OCI-LY3 (cell line): ENCODE measurements around the gene ZFP36L1.
A peak's percentile ranks its signal among the peaks of the same experiment; 100 is the strongest.

ENCODE experiments used
- H2AFZ ChIP-seq: fragments of 200-600, 300-600 bp; shearing (Covaris generic); 2 replicates; pipeline ENCODE4 v1.6.0; 2014; ENCODE audit warnings: antibody characterized with exemption, low read depth, low read length
- H3K27ac ChIP-seq: fragments of 200-600, 300-600 bp; sonication (generic); 2 replicates; pipeline ENCODE4 v1.5.1; 2014; ENCODE audit warnings: mild to moderate bottlenecking, low read length, moderate library complexity, mixed read lengths
- H3K27me3 ChIP-seq: fragments of 200-600, 300-600 bp; sonication (generic); 2 replicates; pipeline ENCODE4 v1.6.1; 2014; ENCODE audit warnings: low read depth, low read length, mixed read lengths
- H3K36me3 ChIP-seq: fragments of 200-600, 300-600 bp; sonication (generic); replicated peaks from 2 replicates; pipeline ENCODE3; 2014; ENCODE audit warnings: low read depth, low read length, mixed read lengths
- H3K4me1 ChIP-seq: fragments of 300-600, 200-600 bp; sonication (generic); 2 replicates; pipeline ENCODE4 v1.6.1; 2014; ENCODE audit warnings: low read length, mixed read lengths
- H3K4me2 ChIP-seq: fragments of 200-600, 300-600 bp; sonication (generic); 2 replicates; pipeline ENCODE4 v1.6.1; 2014; ENCODE audit warnings: low read length, mixed read lengths
- H3K4me3 ChIP-seq: fragments of 300-600, 200-600 bp; sonication (generic); 2 replicates; pipeline ENCODE4 v1.5.1; 2014; ENCODE audit warnings: antibody characterized with exemption, mild to moderate bottlenecking, low read length, moderate library complexity
- H3K79me2 ChIP-seq: fragments of 300-600, 200-600 bp; shearing (Covaris generic); 2 replicates; pipeline ENCODE4 v1.6.1; 2014; ENCODE audit warnings: mild to moderate bottlenecking, low read length, mixed read lengths
- H3K9ac ChIP-seq: fragments of 300-600, 200-600 bp; shearing (Covaris generic); 2 replicates; pipeline ENCODE4 v1.6.0; 2014; ENCODE audit warnings: mild to moderate bottlenecking, low read length, moderate library complexity
- H3K9me3 ChIP-seq: fragments of 200-600, 300-600 bp; shearing (Covaris generic); 2 replicates; pipeline ENCODE4 v1.6.1; 2014; ENCODE audit warnings: low read length, mixed read lengths; ENCODE audit not compliant: insufficient read depth
- H4K20me1 ChIP-seq: fragments of 200-600, 300-600 bp; sonication (generic); 2 replicates; pipeline ENCODE4 v1.6.1; 2016; ENCODE audit warnings: low read length, mixed read lengths; ENCODE audit not compliant: insufficient read depth
- EZH2phosphoT487 ChIP-seq: fragments of 200-600 bp; shearing (Covaris generic); IDR thresholded peaks from 2 replicates; pipeline ENCODE4 v1.6.1; 2018; ENCODE audit warnings: antibody characterized with exemption, mixed run types, low read depth
- TF ChIP-seq, protein P1 (sequence below): fragments of 200-600, 300-600 bp; sonication (generic); IDR thresholded peaks from 2 replicates; pipeline ENCODE4 v1.5.1; 2014; ENCODE audit warnings: antibody characterized with exemption, low read length, low read depth

Gene ZFP36L1

GRCh38 chr14:68836082-68836481, 43.2 kb upstream of the ZFP36L1 start:
- H3K27me3 ChIP-seq, result no peaks in the 10 kb centered on the region
- H3K4me3 ChIP-seq, result no peak overlapping the region
- TF ChIP-seq EZH2phosphoT487, result no peak
- TF ChIP-seq, protein P1, sequence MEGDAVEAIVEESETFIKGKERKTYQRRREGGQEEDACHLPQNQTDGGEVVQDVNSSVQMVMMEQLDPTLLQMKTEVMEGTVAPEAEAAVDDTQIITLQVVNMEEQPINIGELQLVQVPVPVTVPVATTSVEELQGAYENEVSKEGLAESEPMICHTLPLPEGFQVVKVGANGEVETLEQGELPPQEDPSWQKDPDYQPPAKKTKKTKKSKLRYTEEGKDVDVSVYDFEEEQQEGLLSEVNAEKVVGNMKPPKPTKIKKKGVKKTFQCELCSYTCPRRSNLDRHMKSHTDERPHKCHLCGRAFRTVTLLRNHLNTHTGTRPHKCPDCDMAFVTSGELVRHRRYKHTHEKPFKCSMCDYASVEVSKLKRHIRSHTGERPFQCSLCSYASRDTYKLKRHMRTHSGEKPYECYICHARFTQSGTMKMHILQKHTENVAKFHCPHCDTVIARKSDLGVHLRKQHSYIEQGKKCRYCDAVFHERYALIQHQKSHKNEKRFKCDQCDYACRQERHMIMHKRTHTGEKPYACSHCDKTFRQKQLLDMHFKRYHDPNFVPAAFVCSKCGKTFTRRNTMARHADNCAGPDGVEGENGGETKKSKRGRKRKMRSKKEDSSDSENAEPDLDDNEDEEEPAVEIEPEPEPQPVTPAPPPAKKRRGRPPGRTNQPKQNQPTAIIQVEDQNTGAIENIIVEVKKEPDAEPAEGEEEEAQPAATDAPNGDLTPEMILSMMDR, result no peak
- no peak overlapping the region for H3K4me2 ChIP-seq
- H3K36me3 ChIP-seq, result no peaks in the 10 kb centered on the region
- H2AFZ ChIP-seq, result no peak overlapping the region
- no peak overlapping the region for H3K27ac ChIP-seq
- no peak overlapping the region for H3K9ac ChIP-seq
- no peaks in the 10 kb centered on the region for H3K79me2 ChIP-seq
- H4K20me1 ChIP-seq, result no peaks in the 10 kb centered on the region
- H3K4me1 ChIP-seq, result peaks cover 6% of the 10 kb centered on the region
- H3K9me3 ChIP-seq, result peaks cover 14% of the 10 kb centered on the region; the same call in 1 of the 2 replicates

- Histone ChIP-seq H2AFZ (no peak overlapping the region), H3K27ac (no peak overlapping the region), H4K20me1 (no peaks in the 10 kb centered on the region), H3K27me3 (no peaks in the 10 kb centered on the region), H3K9me3 (peaks cover 14% of the 10 kb centered on the region; the same call in 1 of the 2 replicates), H3K4me1 (peaks cover 6% of the 10 kb centered on the region), H3K4me2 (no peak overlapping the region), H3K36me3 (no peaks in the 10 kb centered on the region), H3K79me2 (no peaks in the 10 kb centered on the region), H3K4me3 (no peak overlapping the region), H3K9ac (no peak overlapping the region)
- TF ChIP-seq, protein P1, result no peak
- TF ChIP-seq EZH2phosphoT487, result no peak
These were observed 41.9 kb upstream of the ZFP36L1 start for GRCh38 chr14:68834816-68835215.

- Histone ChIP-seq H3K79me2 (no peaks in the 10 kb centered on the region), H3K4me1 (peaks cover 15% of the 10 kb centered on the region), H3K9ac (no peak overlapping the region), H3K27me3 (no peaks in the 10 kb centered on the region), H3K27ac (no peak overlapping the region), H3K36me3 (no peaks in the 10 kb centered on the region), H3K4me3 (no peak overlapping the region), H3K9me3 (no peaks in the 10 kb centered on the region), H4K20me1 (no peaks in the 10 kb centered on the region), H3K4me2 (0 out of 2 replicates have a peak overlapping the region, but pooled peaks have one; percentile 2), H2AFZ (no peak overlapping the region)
- TF ChIP-seq, protein P1, result no peak
- no peak for TF ChIP-seq EZH2phosphoT487
These were observed 35.8 kb upstream of the ZFP36L1 start for GRCh38 chr14:68828698-68829097.

DNA sequence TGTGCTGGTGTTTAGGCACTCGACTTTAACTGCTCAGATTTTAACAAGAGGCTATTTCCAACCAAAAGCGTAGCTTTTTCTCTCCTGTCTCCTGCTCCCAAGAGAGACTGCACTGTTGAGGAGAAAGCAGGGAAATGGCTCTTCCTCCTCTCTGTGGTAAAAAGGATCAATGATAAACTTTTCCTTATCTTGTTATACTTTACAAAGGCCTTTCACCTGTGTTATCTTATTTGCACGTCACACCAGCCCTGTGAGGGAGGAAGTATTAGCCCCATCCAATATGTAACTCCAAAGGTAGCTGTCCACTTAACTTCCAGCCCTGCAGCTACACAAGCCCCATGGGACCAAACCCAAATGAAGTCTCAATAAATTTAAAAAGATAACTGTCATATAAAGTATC, 32.9 kb upstream of the ZFP36L1 start:
- Histone ChIP-seq H3K4me2 (no peak overlapping the region), H3K4me3 (no peak overlapping the region), H3K9me3 (no peaks in the 10 kb centered on the region), H3K4me1 (peaks cover 39% of the 10 kb centered on the region), H3K27ac (no peak overlapping the region), H3K36me3 (no peaks in the 10 kb centered on the region), H4K20me1 (no peaks in the 10 kb centered on the region), H3K79me2 (no peaks in the 10 kb centered on the region), H3K9ac (no peak overlapping the region), H2AFZ (no peak overlapping the region), H3K27me3 (no peaks in the 10 kb centered on the region)
- TF ChIP-seq, protein P1, result no peak
- TF ChIP-seq EZH2phosphoT487, result no peak
